Esophagus squamous epithelium (tissue), 5 donors: ENCODE data around the gene NUDT6. TPM values are rescaled to one million over a fixed set of nuclear protein-coding genes. Genes with fewer than 3 reads are reported as not detected.

Experiments used
- DNase-seq: peaks from one replicate; lab custom pipeline; 2025; lab: John Stamatoyannopoulos, UW
- H3K27ac ChIP-seq, 4 donors: fragments of 200-600 bp; sonication (generic); one replicate each; pipeline ENCODE4 v1.5.1; 2016 to 2019; ENCODE audit warnings: mild to moderate bottlenecking in 1 of 4
- H3K27me3 ChIP-seq, 4 donors: fragments of 200-600 bp; sonication (generic); 1 replicate in 3 of 4; 2 replicates in 1 of 4; pipeline versions ENCODE4 v1.5.1 to v1.6.0; 2017 to 2021; ENCODE audit warnings: antibody characterized with exemption in 1 of 4
- H3K36me3 ChIP-seq, 3 donors: fragments of 200-600 bp; sonication (generic); one replicate each; pipeline ENCODE4 v1.5.1; 2016 to 2019
- H3K4me1 ChIP-seq, 3 donors: fragments of 200-600 bp; sonication (generic); one replicate each; pipeline ENCODE4 v1.5.1; 2017 to 2019
- H3K4me3 ChIP-seq, 4 donors: fragments of 200-600 bp; sonication (generic); 1 replicate in 3 of 4; 2 replicates in 1 of 4; pipeline ENCODE4 v1.5.1; 2016 to 2019; ENCODE audit warnings: mild to moderate bottlenecking in 2 of 4, moderate library complexity in 1 of 4
- H3K9me3 ChIP-seq, 3 donors: fragments of 200-600 bp; sonication (generic); one replicate each; pipeline ENCODE4 v1.5.1; 2016 to 2019
- POLR2A ChIP-seq, 4 donors: fragments of 450-650 bp; IDR thresholded peaks; one replicate each; pipeline ENCODE4 v1.6.1; 2017; ENCODE audit warnings: antibody characterized with exemption in 4 of 4, mild to moderate bottlenecking in 4 of 4, moderate library complexity in 3 of 4
- WGBS, 2 donors: methylation state at CpG; one replicate each; pipeline ENCODE4 v1.1.5; 2018; 5-methylcytosine and 5-hydroxymethylcytosine counted together
- intact Hi-C: fragments of 100-400 bp; cut with DNase I; formaldehyde crosslinking; loops from one replicate; pipeline ENCODE4 v1.15.0; 2022
- total RNA-seq, 4 donors: library from RNA; depleted of rRNA; stranded (reverse); fragments of >200 nt; gene quantifications; one replicate each; pipeline ENCODE4 v1.1.0, GENCODE V29; 2016
- TF ChIP-seq, protein P1 (sequence below), 6 experiments: fragments of 450-650 bp in 4 of 6; fragments of 200-600 bp in 2 of 6; sonication (generic) in 2 of 6; IDR thresholded peaks; one replicate each; pipeline ENCODE4 v1.5.1; 2016 to 2019; ENCODE audit warnings: antibody characterized with exemption in 6 of 6, mild to moderate bottlenecking in 4 of 6, moderate library complexity in 4 of 6
- donor health status: DM: yes; HTN: yes; CAD: no.

NUDT6 gene
- total RNA-seq, 4 donors from 2014 or later: 1.8 to 8.8 (median 4.3) TPM

DNA sequence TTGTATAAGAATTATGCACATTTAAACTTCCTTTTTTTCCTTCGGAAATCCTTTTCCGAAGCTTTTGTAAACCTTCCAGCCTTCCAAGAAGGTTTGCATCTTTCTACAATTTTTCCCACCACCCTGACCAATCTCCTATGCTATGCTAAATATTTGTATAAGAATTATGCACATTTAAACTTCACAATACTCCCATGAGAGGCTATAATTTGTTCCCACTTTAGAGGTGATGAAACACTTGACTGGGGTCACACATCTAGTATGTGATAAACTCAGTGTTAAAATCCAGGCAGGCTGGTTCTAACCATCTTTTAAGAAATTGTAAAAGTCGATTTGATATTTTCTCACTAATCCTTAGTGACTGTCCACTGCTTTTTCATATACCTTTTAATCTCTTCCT lies 22.1 kb downstream of the NUDT6 start:
- intact Hi-C loops: no loop called here
- 66 to 74% methylated on average over 3 of the region's 3 CpGs for WGBS, 2 donors
- Histone ChIP-seq H3K36me3 (no peaks in the 10 kb centered on the region), H3K4me1 (peaks cover 0 to 8% (median 0%) of the 10 kb centered on the region in 3 donors), H3K9me3 (no peaks in the 10 kb centered on the region), H3K27ac (no peak overlapping the region), H3K4me3 (no peak overlapping the region), H3K27me3 (no peaks in the 10 kb centered on the region)
- TF ChIP-seq, protein P1, sequence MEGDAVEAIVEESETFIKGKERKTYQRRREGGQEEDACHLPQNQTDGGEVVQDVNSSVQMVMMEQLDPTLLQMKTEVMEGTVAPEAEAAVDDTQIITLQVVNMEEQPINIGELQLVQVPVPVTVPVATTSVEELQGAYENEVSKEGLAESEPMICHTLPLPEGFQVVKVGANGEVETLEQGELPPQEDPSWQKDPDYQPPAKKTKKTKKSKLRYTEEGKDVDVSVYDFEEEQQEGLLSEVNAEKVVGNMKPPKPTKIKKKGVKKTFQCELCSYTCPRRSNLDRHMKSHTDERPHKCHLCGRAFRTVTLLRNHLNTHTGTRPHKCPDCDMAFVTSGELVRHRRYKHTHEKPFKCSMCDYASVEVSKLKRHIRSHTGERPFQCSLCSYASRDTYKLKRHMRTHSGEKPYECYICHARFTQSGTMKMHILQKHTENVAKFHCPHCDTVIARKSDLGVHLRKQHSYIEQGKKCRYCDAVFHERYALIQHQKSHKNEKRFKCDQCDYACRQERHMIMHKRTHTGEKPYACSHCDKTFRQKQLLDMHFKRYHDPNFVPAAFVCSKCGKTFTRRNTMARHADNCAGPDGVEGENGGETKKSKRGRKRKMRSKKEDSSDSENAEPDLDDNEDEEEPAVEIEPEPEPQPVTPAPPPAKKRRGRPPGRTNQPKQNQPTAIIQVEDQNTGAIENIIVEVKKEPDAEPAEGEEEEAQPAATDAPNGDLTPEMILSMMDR (IDR thresholded peaks at IDR 0.05): no peak
- no peak for TF ChIP-seq POLR2A (IDR thresholded peaks at IDR 0.05)
- DNase-seq: no peak

DNA sequence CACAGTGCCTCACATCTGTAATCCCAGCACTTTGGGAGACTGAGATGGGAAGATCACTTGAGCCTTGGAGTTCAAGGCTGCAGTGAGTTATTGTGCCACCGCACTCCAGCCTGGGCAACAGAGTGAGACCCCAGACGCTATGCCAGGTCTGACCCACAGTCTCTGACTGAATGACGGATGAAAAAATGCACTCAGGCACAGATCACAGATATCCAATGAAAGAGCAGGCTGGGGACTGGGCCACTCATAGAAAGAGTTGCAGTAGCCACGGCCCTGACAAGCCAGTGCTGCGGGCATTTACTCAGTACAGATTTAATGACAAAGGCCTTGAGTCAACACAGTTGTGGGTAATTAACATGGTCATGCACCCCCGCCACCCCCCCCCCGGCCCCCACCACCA lies 22.7 kb downstream of the NUDT6 start:
- WGBS, 2 donors: 94 to 97% methylated on average over 5 of the region's 7 CpGs
- no peak overlapping the region for H3K27ac ChIP-seq
- TF ChIP-seq, protein P1 (IDR thresholded peaks at IDR 0.05): no peak
- no peak for TF ChIP-seq POLR2A (IDR thresholded peaks at IDR 0.05)

DNA sequence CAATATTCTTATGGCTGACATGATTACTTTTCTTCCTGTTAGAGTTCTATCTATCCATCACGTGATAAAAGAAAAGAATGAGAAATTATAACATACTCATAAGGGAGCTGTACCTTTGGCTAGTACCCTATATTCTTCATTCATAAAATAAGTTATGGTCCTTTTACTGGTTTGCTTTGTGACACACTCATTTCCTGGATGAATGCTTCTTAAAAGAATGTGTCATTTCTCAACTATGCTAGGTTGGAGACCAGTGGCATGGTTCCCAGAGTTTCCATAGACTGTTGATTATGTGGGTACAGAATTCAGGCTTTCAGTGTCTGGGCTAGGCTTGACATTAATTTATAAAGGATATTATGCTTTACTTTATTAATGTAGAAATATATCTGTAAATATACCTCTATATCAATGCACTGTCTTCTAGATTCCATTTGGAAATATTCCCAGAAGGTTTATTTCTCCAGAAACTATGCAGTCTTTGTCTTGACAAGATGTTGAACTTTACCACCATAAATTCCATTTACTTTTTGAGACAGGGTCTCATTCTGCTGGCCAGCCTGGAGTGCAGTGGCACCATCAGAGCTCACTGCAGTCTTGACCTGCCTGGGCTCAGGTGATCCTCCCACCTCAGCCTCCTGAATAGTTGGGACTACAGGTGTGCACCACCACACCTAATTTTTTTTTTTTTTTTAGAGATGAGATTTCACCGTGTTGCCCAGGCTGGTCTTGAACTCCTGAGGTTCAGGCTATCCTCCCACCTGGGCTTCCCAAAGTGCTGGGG lies 23.8 kb downstream of the NUDT6 start:
- Histone ChIP-seq H3K27ac (no peak overlapping the region), H3K36me3 (no peaks in the 10 kb centered on the region), H3K4me3 (no peak overlapping the region), H3K27me3 (no peaks in the 10 kb centered on the region), H3K4me1 (peaks cover 0 to 8% (median 0%) of the 10 kb centered on the region in 3 donors), H3K9me3 (no peaks in the 10 kb centered on the region)
- intact Hi-C loops: no loop called here
- TF ChIP-seq POLR2A (IDR thresholded peaks at IDR 0.05): no peak
- TF ChIP-seq, protein P1 (IDR thresholded peaks at IDR 0.05): no peak
- WGBS, 2 donors: 40 to 50% methylated on average over 1 to 2 of the region's 2 CpGs
- DNase-seq: no peak

More for the DNA sequence above, 22.7 kb downstream of the NUDT6 start:
- Histone ChIP-seq H3K9me3 (no peaks in the 10 kb centered on the region), H3K36me3 (no peaks in the 10 kb centered on the region), H3K27me3 (no peaks in the 10 kb centered on the region), H3K4me1 (peaks cover 0 to 8% (median 0%) of the 10 kb centered on the region in 3 donors), H3K4me3 (no peak overlapping the region)
- intact Hi-C loops: no loop called here
- DNase-seq: no peak

DNA sequence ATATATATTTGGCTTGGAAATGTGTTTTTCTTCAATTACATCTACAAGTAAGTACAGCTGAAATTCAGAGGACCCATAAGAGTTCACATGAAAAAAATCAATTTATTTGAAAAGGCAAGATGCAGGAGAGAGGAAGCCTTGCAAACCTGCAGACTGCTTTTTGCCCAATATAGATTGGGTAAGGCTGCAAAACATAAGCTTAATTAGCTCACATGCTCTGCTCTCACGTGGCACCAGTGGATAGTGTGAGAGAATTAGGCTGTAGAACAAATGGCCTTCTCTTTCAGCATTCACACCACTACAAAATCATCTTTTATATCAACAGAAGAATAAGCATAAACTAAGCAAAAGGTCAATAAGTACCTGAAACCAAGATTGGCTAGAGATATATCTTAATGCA lies 26.1 kb downstream of the NUDT6 start:
- intact Hi-C loops: no loop called here
- WGBS, 2 donors: 88 to 90% methylated on average over 1 of the region's 1 CpG
- Histone ChIP-seq H3K9me3 (no peaks in the 10 kb centered on the region), H3K4me3 (no peak overlapping the region), H3K27ac (no peak overlapping the region), H3K4me1 (peaks cover 0 to 8% (median 0%) of the 10 kb centered on the region in 3 donors), H3K36me3 (peaks cover 0 to 12% (median 0%) of the 10 kb centered on the region in 3 donors), H3K27me3 (no peaks in the 10 kb centered on the region)
- DNase-seq: no peak
- TF ChIP-seq POLR2A (IDR thresholded peaks at IDR 0.05): no peak
- TF ChIP-seq, protein P1 (IDR thresholded peaks at IDR 0.05): no peak

DNA sequence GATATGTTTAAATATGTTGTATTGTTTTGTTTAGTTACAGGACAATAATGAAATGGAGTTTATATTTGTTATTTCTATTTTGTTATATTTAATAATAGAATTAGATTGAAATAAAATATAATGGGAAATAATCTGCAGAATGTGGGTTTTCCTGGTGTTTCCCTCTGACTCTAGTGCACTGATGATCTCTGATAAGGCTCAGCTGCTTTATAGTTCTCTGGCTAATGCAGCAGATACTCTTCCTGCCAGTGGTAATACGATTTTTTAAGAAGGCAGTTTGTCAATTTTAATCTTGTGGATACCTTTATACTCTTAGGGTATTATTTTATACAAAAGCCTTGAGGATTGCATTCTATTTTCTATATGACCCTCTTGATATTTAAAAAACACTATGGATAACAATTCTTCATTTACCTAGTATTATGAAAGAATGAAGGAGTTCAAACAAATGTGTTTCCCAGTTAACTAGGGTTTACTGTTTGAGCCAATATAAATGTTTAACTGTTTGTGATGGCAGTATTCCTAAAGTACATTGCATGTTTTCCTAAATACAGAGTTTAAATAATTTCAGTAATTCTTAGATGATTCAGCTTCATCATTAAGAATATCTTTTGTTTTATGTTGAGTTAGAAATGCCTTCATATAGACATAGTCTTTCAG lies 26.9 kb downstream of the NUDT6 start:
- H3K4me1 ChIP-seq: peaks cover 0 to 10% (median 1%) of the 10 kb centered on the region in 3 donors
- H3K27me3 ChIP-seq: no peaks in the 10 kb centered on the region
- no peak for DNase-seq
- no peak overlapping the region for H3K27ac ChIP-seq
- H3K4me3 ChIP-seq: no peak overlapping the region
- 59 to 92% methylated on average over 1 of the region's 1 CpG for WGBS, 2 donors
- no peaks in the 10 kb centered on the region for H3K9me3 ChIP-seq
- peaks cover 0 to 12% (median 0%) of the 10 kb centered on the region in 3 donors for H3K36me3 ChIP-seq
- TF ChIP-seq, protein P1 (IDR thresholded peaks at IDR 0.05): no peak
- no peak for TF ChIP-seq POLR2A (IDR thresholded peaks at IDR 0.05)
- intact Hi-C loops: no loop called here
